ENCODE measurements around the gene ATP1B4.

The ATP1B4 gene

GRCh38 chrX:120408168-120408567 is 46.3 kb downstream of the ATP1B4 start:
- H3K4me3 ChIP-seq (IDR thresholded peaks at IDR 0.05; ENCODE audit: insufficient read depth, low read depth, low read length): no peak overlapping the region
- no peak overlapping the region for H3K9ac ChIP-seq
- no peak for TF ChIP-seq CTCF (conservative IDR thresholded peaks at IDR 0.05; ENCODE audit: low read depth, low read length)
- H3K4me1 ChIP-seq (ENCODE audit: low read depth, poor library complexity, severe bottlenecking): no peaks in the 10 kb centered on the region
- no peak overlapping the region for H2AFZ ChIP-seq (ENCODE audit: low read depth)
- H3K27ac ChIP-seq: no peak overlapping the region
- H3K27me3 ChIP-seq (ENCODE audit: insufficient read depth, low read depth): no peaks in the 10 kb centered on the region
- no peaks in the 10 kb centered on the region for H3K36me3 ChIP-seq (ENCODE audit: insufficient read depth)
- no peaks in the 10 kb centered on the region for H4K20me1 ChIP-seq (ENCODE audit: insufficient read depth)
- H3K79me2 ChIP-seq (ENCODE audit: insufficient read depth, low read depth): no peaks in the 10 kb centered on the region
- no peak overlapping the region for H3K4me2 ChIP-seq

GRCh38 chrX:120419463-120419862 is 57.6 kb downstream of the ATP1B4 start:
- no peak overlapping the region for H3K4me3 ChIP-seq (IDR thresholded peaks at IDR 0.05; ENCODE audit: insufficient read depth, low read depth, low read length)
- H2AFZ ChIP-seq (ENCODE audit: low read depth): no peak overlapping the region
- no peaks in the 10 kb centered on the region for H3K27me3 ChIP-seq (ENCODE audit: insufficient read depth, low read depth)
- H3K4me2 ChIP-seq: no peak overlapping the region
- no peaks in the 10 kb centered on the region for H3K79me2 ChIP-seq (ENCODE audit: insufficient read depth, low read depth)
- peaks cover 3% of the 10 kb centered on the region for H3K4me1 ChIP-seq (ENCODE audit: low read depth, poor library complexity, severe bottlenecking)
- no peak overlapping the region for H3K27ac ChIP-seq
- no peak overlapping the region for H3K9ac ChIP-seq
- TF ChIP-seq CTCF (conservative IDR thresholded peaks at IDR 0.05; ENCODE audit: low read depth, low read length): no peak
- no peaks in the 10 kb centered on the region for H3K36me3 ChIP-seq (ENCODE audit: insufficient read depth)
- H4K20me1 ChIP-seq (ENCODE audit: insufficient read depth): no peaks in the 10 kb centered on the region

GRCh38 chrX:120426599-120426998 is 64.7 kb downstream of the ATP1B4 start:
- Histone ChIP-seq H3K4me3 (IDR thresholded peaks at IDR 0.05; ENCODE audit: insufficient read depth, low read depth, low read length) (no peak overlapping the region), H3K27ac (no peak overlapping the region), H3K4me2 (no peak overlapping the region), H3K4me1 (ENCODE audit: low read depth, poor library complexity, severe bottlenecking) (no peaks in the 10 kb centered on the region), H3K27me3 (ENCODE audit: insufficient read depth, low read depth) (no peaks in the 10 kb centered on the region), H3K79me2 (ENCODE audit: insufficient read depth, low read depth) (no peaks in the 10 kb centered on the region), H4K20me1 (ENCODE audit: insufficient read depth) (no peaks in the 10 kb centered on the region), H2AFZ (ENCODE audit: low read depth) (no peak overlapping the region), H3K36me3 (ENCODE audit: insufficient read depth) (no peaks in the 10 kb centered on the region), H3K9ac (no peak overlapping the region)
- no peak for TF ChIP-seq CTCF (conservative IDR thresholded peaks at IDR 0.05; ENCODE audit: low read depth, low read length)

GRCh38 chrX:120428309-120428708 is 66.4 kb downstream of the ATP1B4 start:
- Histone ChIP-seq H3K4me3 (IDR thresholded peaks at IDR 0.05; ENCODE audit: insufficient read depth, low read depth, low read length) (no peak overlapping the region), H3K79me2 (ENCODE audit: insufficient read depth, low read depth) (no peaks in the 10 kb centered on the region), H3K36me3 (ENCODE audit: insufficient read depth) (no peaks in the 10 kb centered on the region), H3K4me1 (ENCODE audit: low read depth, poor library complexity, severe bottlenecking) (no peaks in the 10 kb centered on the region), H3K27ac (no peak overlapping the region), H2AFZ (ENCODE audit: low read depth) (no peak overlapping the region), H3K27me3 (ENCODE audit: insufficient read depth, low read depth) (no peaks in the 10 kb centered on the region), H4K20me1 (ENCODE audit: insufficient read depth) (no peaks in the 10 kb centered on the region), H3K9ac (no peak overlapping the region), H3K4me2 (no peak overlapping the region)
- no peak for TF ChIP-seq CTCF (conservative IDR thresholded peaks at IDR 0.05; ENCODE audit: low read depth, low read length)
